ENCODE results near the gene MUC4.

GRCh38 chr3:195717416-195717815 lies 94.3 kb downstream of the MUC4 start:
- TF ChIP-seq FOXP2 (optimal IDR thresholded peaks at IDR 0.05; ENCODE audit: control extremely low read depth, extremely low read length, insufficient read depth) (no peak), EZH2 (IDR thresholded peaks at IDR 0.05) (no peak), POLR2AphosphoS5 (IDR thresholded peaks at IDR 0.05; ENCODE audit: borderline replicate concordance, low read depth, low read length) (no peak)

All from SK-N-MC (cell line).